Stimulated activated CD4-positive, alpha-beta T cell treated with anti-CD3 and anti-CD28 coated beads, TNF-alpha, amount 100 ng/mL, for 24 hours (primary cell): ENCODE data around the gene LINGO3.
A peak's percentile ranks its signal among the peaks of the same experiment; 100 is the strongest.

Experiments used
- DNase-seq, 3 experiments: peaks; one replicate each; pipeline ENCODE4 v3.0.0-alpha.2; 2020; ENCODE audit warnings: low read depth in 3 of 3

Gene LINGO3

GRCh38 chr19:2327773-2328400, 19.9 kb upstream of the LINGO3 start:
- DNase-seq = peak; percentile 40 to 62 (median 44)

GRCh38 chr19:2326699-2327360, 18.9 kb upstream of the LINGO3 start:
- no peak for DNase-seq

- no peak for DNase-seq
These were observed 17.5 kb upstream of the LINGO3 start for GRCh38 chr19:2325281-2326046.

- no peak for DNase-seq
These were observed 16.4 kb upstream of the LINGO3 start for GRCh38 chr19:2324220-2324948.

GRCh38 chr19:2323707-2324106, 15.8 kb upstream of the LINGO3 start:
- DNase-seq = no peak

GRCh38 chr19:2321565-2322283, 13.8 kb upstream of the LINGO3 start:
- no peak for DNase-seq

GRCh38 chr19:2320939-2321338, 13.0 kb upstream of the LINGO3 start:
- no peak for DNase-seq

GRCh38 chr19:2320049-2320448, 12.1 kb upstream of the LINGO3 start:
- DNase-seq = no peak

GRCh38 chr19:2319551-2319950, 11.6 kb upstream of the LINGO3 start:
- DNase-seq = no peak

- no peak for DNase-seq
These were observed 11.0 kb upstream of the LINGO3 start for GRCh38 chr19:2318923-2319322.

- DNase-seq = no peak
These were observed 9.8 kb upstream of the LINGO3 start for GRCh38 chr19:2317756-2318155.

GRCh38 chr19:2317300-2317699, 9.3 kb upstream of the LINGO3 start:
- no peak for DNase-seq

GRCh38 chr19:2315818-2316353, 7.9 kb upstream of the LINGO3 start:
- no peak for DNase-seq

- no peak for DNase-seq
These were observed 7.3 kb upstream of the LINGO3 start for GRCh38 chr19:2315121-2315817.

- no peak for DNase-seq
These were observed 5.0 kb upstream of the LINGO3 start for GRCh38 chr19:2312820-2313501.

GRCh38 chr19:2311093-2311492, 3.1 kb upstream of the LINGO3 start:
- DNase-seq = no peak

- DNase-seq = no peak
These were observed 1.9 kb upstream of the LINGO3 start for GRCh38 chr19:2309734-2310362.

- DNase-seq = no peak
These were observed 389 bp downstream of the LINGO3 start for GRCh38 chr19:2307518-2308012.

- DNase-seq = no peak
These were observed 983 bp downstream of the LINGO3 start for GRCh38 chr19:2306971-2307370.
